Measurements from ENCODE around the gene EXOC3L1. TPM values are rescaled to one million over a fixed set of nuclear protein-coding genes. Genes with fewer than 3 reads are reported as not detected.

The EXOC3L1 gene
- total and polyA plus RNA-seq, 2 of the 13 experiments (the other 11 are each of a cell fraction or from before 2014, with no cell fraction given), result 0.12 TPM; not detected in 1

DNA sequence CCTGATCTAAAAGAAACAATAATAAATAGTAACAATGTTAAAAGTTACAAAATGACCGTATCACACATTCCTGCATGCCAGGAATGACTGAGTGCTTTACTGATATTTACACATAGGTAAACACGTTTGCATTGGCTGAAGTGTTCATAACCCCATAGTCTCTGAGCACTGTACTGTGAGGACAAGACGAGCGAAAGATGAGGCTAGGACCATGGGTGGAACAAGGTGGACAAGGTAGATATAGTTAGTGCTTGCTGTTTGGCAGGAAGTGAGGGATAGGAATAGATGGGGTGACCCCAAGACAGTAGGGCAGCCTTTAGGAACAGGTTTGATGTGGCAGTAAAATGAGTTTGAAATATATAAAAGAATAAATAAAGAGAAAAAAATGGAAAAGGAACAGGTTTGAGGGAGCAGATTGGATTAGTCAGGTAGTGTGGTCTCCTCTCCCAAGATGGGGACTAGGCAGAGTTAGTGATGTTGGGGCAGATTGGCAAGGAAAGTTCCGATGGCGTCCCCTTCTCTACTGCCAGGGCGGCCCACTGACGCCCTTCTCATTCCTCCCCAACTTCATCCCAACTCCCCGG, 1.6 kb upstream of the EXOC3L1 start:
- peak overlapping the region; percentile 84 to 99 (median 97) for H3K4me3 ChIP-seq (replicated peaks in 1 of 3; ENCODE audit: insufficient read depth in 1 of 3, low read depth in 2 of 3, low read length in 3 of 3)
- no peak for DNase-seq (ENCODE audit: low spot score)
- no TSS peak for BruUV-seq (replicated peaks)
- H3K9me3 ChIP-seq (ENCODE audit: low read length), result no peaks in the 10 kb centered on the region
- peaks cover 45% of the 10 kb centered on the region for H3K4me1 ChIP-seq (ENCODE audit: insufficient read depth, low read length)
- 0 out of 3 replicates have a peak, but pooled peaks have one; percentile 4 for ATAC-seq
- H3K36me3 ChIP-seq (replicated peaks in 1 of 2; ENCODE audit: control insufficient read depth in 1 of 2, insufficient read depth in 2 of 2, low read length in 2 of 2), result peaks cover 20 to 30% of the 10 kb centered on the region in 2 experiments
- H3K4me2 ChIP-seq (ENCODE audit: low read depth, low read length), result peak overlapping the region; percentile 97
- H3K27me3 ChIP-seq (ENCODE audit: control insufficient read depth in 1 of 2, insufficient read depth in 2 of 2, low read length in 2 of 2), result peaks cover 7 to 16% of the 10 kb centered on the region in 2 experiments; a peak in 2 of 5 replicates
- CTCF ChIA-PET (ENCODE audit: low intra/inter-chr PET ratio, low total read pairs), result no interaction called here
- POLR2A ChIA-PET, result interaction anchor here (0.9 to 1.9 kb wide), 2 partner anchors 9 to 18 kb away, joined by 3 to 7 read pairs; no protein-coding TSS in a partner anchor
- intact Hi-C loops (cut with micrococcal nuclease; ENCODE audit: unreplicated experiment), result no loop called here
- H3K79me2 ChIP-seq (ENCODE audit: insufficient read depth, low read length), result peaks cover 21% of the 10 kb centered on the region
- H2AFZ ChIP-seq (ENCODE audit: low read length), result peak overlapping the region; percentile 75
- peak overlapping the region; percentile 3; the same call in 1 of the 2 replicates for H3K9ac ChIP-seq (ENCODE audit: insufficient read depth, low read depth, low read length)
- no peak for FAIRE-seq
- in situ Hi-C loops (cut with HindIII; ENCODE audit: extremely low pct_ligation_motif_present, low pct_unique_long_range_greater_than_20kb), result no loop called here
- H3K27ac ChIP-seq (ENCODE audit: extremely low read length, insufficient read depth, low read length), result no peak overlapping the region
- H4K20me1 ChIP-seq (ENCODE audit: insufficient read depth, low read length), result no peaks in the 10 kb centered on the region; the same call in 1 of the 2 replicates
- WGBS (ENCODE audit: low lambda C conversion rate), result 3% methylated on average over 9 of the region's 9 CpGs
- TF ChIP-seq, protein P1, sequence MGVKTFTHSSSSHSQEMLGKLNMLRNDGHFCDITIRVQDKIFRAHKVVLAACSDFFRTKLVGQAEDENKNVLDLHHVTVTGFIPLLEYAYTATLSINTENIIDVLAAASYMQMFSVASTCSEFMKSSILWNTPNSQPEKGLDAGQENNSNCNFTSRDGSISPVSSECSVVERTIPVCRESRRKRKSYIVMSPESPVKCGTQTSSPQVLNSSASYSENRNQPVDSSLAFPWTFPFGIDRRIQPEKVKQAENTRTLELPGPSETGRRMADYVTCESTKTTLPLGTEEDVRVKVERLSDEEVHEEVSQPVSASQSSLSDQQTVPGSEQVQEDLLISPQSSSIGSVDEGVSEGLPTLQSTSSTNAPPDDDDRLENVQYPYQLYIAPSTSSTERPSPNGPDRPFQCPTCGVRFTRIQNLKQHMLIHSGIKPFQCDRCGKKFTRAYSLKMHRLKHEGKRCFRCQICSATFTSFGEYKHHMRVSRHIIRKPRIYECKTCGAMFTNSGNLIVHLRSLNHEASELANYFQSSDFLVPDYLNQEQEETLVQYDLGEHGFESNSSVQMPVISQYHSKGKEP (CRISPR knock-in tag; IDR thresholded peaks at IDR 0.05), result no peak
- TF ChIP-seq LRRFIP1 (CRISPR knock-in tag; conservative IDR thresholded peaks at IDR 0.05) (0 out of 2 replicates have a peak, but pooled peaks have one; percentile 31), ZFP37 (CRISPR knock-in tag; IDR thresholded peaks at IDR 0.05; ENCODE audit: borderline replicate concordance) (0 out of 2 replicates have a peak, but pooled peaks have one; percentile 23), DBP (CRISPR knock-in tag; IDR thresholded peaks at IDR 0.05; ENCODE audit: not compliant biosample characterization) (peak; percentile 36), CERS6 (CRISPR knock-in tag; IDR thresholded peaks at IDR 0.05) (0 out of 2 replicates have a peak, but pooled peaks have one; percentile 24), ZNF354B (CRISPR knock-in tag; IDR thresholded peaks at IDR 0.05) (no peak), ZNF724P (CRISPR knock-in tag; IDR thresholded peaks at IDR 0.05; ENCODE audit: borderline replicate concordance) (peak; percentile 59; the same call in 1 of the 2 replicates), ZBTB21 (CRISPR knock-in tag; IDR thresholded peaks at IDR 0.05) (0 out of 2 replicates have a peak, but pooled peaks have one; percentile 14), ZNF232 (CRISPR knock-in tag; IDR thresholded peaks at IDR 0.05; ENCODE audit: borderline replicate concordance) (0 out of 2 replicates have a peak, but pooled peaks have one; percentile 43), ZNF709 (CRISPR knock-in tag; IDR thresholded peaks at IDR 0.05) (0 out of 2 replicates have a peak, but pooled peaks have one; percentile 2), ZFP82 (CRISPR knock-in tag; IDR thresholded peaks at IDR 0.05; ENCODE audit: borderline replicate concordance) (0 out of 2 replicates have a peak, but pooled peaks have one; percentile 56), SMAD3 (CRISPR knock-in tag; IDR thresholded peaks at IDR 0.05) (0 out of 2 replicates have a peak, but pooled peaks have one; percentile 5), ZSCAN20 (CRISPR knock-in tag; IDR thresholded peaks at IDR 0.05; ENCODE audit: borderline replicate concordance) (0 out of 2 replicates have a peak, but pooled peaks have one; percentile 45), DPF2 (CRISPR knock-in tag; IDR thresholded peaks at IDR 0.05; ENCODE audit: borderline replicate concordance, low read depth) (no peak), ZIK1 (CRISPR knock-in tag; IDR thresholded peaks at IDR 0.05; ENCODE audit: borderline replicate concordance, low read depth) (peak; percentile 25; the same call in 1 of the 2 replicates)
- TF ChIP-seq, protein P2, sequence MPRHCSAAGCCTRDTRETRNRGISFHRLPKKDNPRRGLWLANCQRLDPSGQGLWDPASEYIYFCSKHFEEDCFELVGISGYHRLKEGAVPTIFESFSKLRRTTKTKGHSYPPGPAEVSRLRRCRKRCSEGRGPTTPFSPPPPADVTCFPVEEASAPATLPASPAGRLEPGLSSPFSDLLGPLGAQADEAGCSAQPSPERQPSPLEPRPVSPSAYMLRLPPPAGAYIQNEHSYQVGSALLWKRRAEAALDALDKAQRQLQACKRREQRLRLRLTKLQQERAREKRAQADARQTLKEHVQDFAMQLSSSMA (CRISPR knock-in tag; IDR thresholded peaks at IDR 0.05), result 0 out of 2 replicates have a peak, but pooled peaks have one; percentile 59

Data from HepG2 (cell line).